ENCODE results near the gene SASH3. TPM values are rescaled to one million over a fixed set of nuclear protein-coding genes. Genes with fewer than 3 reads are reported as not detected.

The SASH3 gene
- total RNA-seq, 2 donors from 2014 or later: not detected

DNA sequence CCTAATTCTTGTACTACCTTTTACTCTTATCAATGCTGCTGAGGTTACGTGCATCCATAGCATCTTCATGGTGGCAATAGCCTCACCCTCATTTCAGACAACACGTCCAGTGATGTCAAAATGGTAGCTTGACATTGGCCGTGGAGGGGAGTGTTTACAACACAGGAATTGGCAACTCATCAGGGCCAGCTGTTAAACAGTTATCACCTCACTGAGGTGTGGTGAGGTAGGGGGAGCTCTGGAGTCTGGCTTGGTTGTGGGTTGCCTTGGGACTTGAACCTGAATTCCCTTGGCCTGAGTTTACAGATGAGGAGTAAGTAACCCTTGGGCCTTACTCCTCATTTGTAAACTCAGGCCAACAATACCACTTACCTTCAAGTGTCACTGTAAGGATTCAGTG lies 10.4 kb downstream of the SASH3 start:
- no peak for DNase-seq
- Mint-ChIP-seq H3K9me3 (peaks cover 24% of the 10 kb centered on the region), H3K27me3 (ENCODE audit: insufficient read depth) (no peaks in the 10 kb centered on the region), H3K36me3 (ENCODE audit: low read depth) (no peaks in the 10 kb centered on the region), H3K27ac (no peak overlapping the region), H3K4me1 (peaks cover 6% of the 10 kb centered on the region), H3K4me3 (no peak overlapping the region)
- TF ChIP-seq, protein P1, sequence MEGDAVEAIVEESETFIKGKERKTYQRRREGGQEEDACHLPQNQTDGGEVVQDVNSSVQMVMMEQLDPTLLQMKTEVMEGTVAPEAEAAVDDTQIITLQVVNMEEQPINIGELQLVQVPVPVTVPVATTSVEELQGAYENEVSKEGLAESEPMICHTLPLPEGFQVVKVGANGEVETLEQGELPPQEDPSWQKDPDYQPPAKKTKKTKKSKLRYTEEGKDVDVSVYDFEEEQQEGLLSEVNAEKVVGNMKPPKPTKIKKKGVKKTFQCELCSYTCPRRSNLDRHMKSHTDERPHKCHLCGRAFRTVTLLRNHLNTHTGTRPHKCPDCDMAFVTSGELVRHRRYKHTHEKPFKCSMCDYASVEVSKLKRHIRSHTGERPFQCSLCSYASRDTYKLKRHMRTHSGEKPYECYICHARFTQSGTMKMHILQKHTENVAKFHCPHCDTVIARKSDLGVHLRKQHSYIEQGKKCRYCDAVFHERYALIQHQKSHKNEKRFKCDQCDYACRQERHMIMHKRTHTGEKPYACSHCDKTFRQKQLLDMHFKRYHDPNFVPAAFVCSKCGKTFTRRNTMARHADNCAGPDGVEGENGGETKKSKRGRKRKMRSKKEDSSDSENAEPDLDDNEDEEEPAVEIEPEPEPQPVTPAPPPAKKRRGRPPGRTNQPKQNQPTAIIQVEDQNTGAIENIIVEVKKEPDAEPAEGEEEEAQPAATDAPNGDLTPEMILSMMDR (conservative IDR thresholded peaks at IDR 0.05): no peak
- Histone ChIP-seq H3K9ac (ENCODE audit: extremely low read depth, low read length, poor library complexity, severe bottlenecking) (no peak overlapping the region), H3K4me3 (ENCODE audit: low read length) (no peak overlapping the region), H3K27me3 (ENCODE audit: control insufficient read depth, insufficient read depth, low read length, poor library complexity, severe bottlenecking) (no peaks in the 10 kb centered on the region), H3K9me3 (ENCODE audit: control insufficient read depth, low read length) (no peaks in the 10 kb centered on the region), H3K27ac (ENCODE audit: low read depth, low read length) (no peak overlapping the region), H3K4me1 (ENCODE audit: control insufficient read depth, insufficient read depth, low read length) (no peaks in the 10 kb centered on the region), H3K36me3 (ENCODE audit: control insufficient read depth, insufficient read depth, low read length) (no peaks in the 10 kb centered on the region)
- WGBS, 2 experiments (ENCODE audit: insufficient coverage in 1 of 2, insufficient read length in 1 of 2): 81% methylated on average over 3 of the region's 3 CpGs; no CpG with 5 or more reads in 1 of the 2 experiments

- Histone ChIP-seq H3K27ac (ENCODE audit: low read depth, low read length) (no peak overlapping the region), H3K9me3 (ENCODE audit: control insufficient read depth, low read length) (no peaks in the 10 kb centered on the region), H3K4me1 (ENCODE audit: control insufficient read depth, insufficient read depth, low read length) (no peaks in the 10 kb centered on the region), H3K36me3 (ENCODE audit: control insufficient read depth, insufficient read depth, low read length) (no peaks in the 10 kb centered on the region), H3K9ac (ENCODE audit: extremely low read depth, low read length, poor library complexity, severe bottlenecking) (no peak overlapping the region), H3K4me3 (ENCODE audit: low read length) (no peak overlapping the region), H3K27me3 (ENCODE audit: control insufficient read depth, insufficient read depth, low read length, poor library complexity, severe bottlenecking) (no peaks in the 10 kb centered on the region)
- Mint-ChIP-seq H3K27me3 (ENCODE audit: insufficient read depth) (no peaks in the 10 kb centered on the region), H3K36me3 (ENCODE audit: low read depth) (no peaks in the 10 kb centered on the region), H3K9me3 (peaks cover 24% of the 10 kb centered on the region), H3K27ac (no peak overlapping the region), H3K4me1 (peaks cover 6% of the 10 kb centered on the region), H3K4me3 (no peak overlapping the region)
- WGBS, 2 experiments (ENCODE audit: insufficient coverage in 1 of 2, insufficient read length in 1 of 2): 91 to 95% methylated on average over 3 to 8 of the region's 9 CpGs
- DNase-seq: no peak
- TF ChIP-seq, protein P1 (conservative IDR thresholded peaks at IDR 0.05): no peak
Measured at GRCh38 chrX:129790808-129791207, 11.1 kb downstream of the SASH3 start.

DNA sequence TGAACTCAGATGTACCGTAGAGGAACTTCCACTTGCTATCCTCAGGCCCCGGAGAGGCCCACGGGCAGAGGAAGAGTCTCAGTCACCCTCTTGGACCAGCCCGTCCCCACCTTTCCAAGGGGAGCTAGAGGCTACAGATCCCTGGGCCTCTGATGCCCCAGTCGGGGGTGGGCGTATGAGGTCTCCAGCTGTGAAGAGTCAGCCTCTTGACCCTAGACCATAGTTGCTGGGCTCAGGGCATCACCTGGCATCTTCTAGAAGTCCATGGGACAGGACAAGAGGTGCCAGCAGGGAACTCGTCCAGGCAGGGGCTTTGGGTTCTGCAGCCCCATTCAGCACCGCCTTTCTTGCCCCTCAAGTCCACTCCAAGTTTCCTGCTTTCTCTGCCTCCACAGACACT lies 11.6 kb downstream of the SASH3 start:
- TF ChIP-seq, protein P1 (conservative IDR thresholded peaks at IDR 0.05): no peak
- Mint-ChIP-seq H3K9me3 (peaks cover 24% of the 10 kb centered on the region), H3K4me3 (no peak overlapping the region), H3K4me1 (peaks cover 6% of the 10 kb centered on the region), H3K36me3 (ENCODE audit: low read depth) (no peaks in the 10 kb centered on the region), H3K27me3 (ENCODE audit: insufficient read depth) (no peaks in the 10 kb centered on the region), H3K27ac (no peak overlapping the region)
- no peak overlapping the region for H3K4me3 ChIP-seq (ENCODE audit: low read length)
- H3K27me3 ChIP-seq (ENCODE audit: control insufficient read depth, insufficient read depth, low read length, poor library complexity, severe bottlenecking): no peaks in the 10 kb centered on the region
- no peak overlapping the region for H3K9ac ChIP-seq (ENCODE audit: extremely low read depth, low read length, poor library complexity, severe bottlenecking)
- H3K9me3 ChIP-seq (ENCODE audit: control insufficient read depth, low read length): no peaks in the 10 kb centered on the region
- no peak overlapping the region for H3K27ac ChIP-seq (ENCODE audit: low read depth, low read length)
- H3K36me3 ChIP-seq (ENCODE audit: control insufficient read depth, insufficient read depth, low read length): no peaks in the 10 kb centered on the region
- WGBS, 2 experiments (ENCODE audit: insufficient coverage in 1 of 2, insufficient read length in 1 of 2): 93 to 100% methylated on average over 1 to 8 of the region's 8 CpGs
- no peak for DNase-seq
- no peaks in the 10 kb centered on the region for H3K4me1 ChIP-seq (ENCODE audit: control insufficient read depth, insufficient read depth, low read length)
